ENCODE measurements around the gene AMFR. TPM values are rescaled to one million over a fixed set of nuclear protein-coding genes. Genes with fewer than 3 reads are reported as not detected.

AMFR gene
- polyA plus RNA-seq, 10 donors = 46.4 to 64.7 (median 53.6) TPM

Other genes with a start within 250 kb of the AMFR start
- gene GNAO1, start 234.1 kb downstream of the AMFR start, polyA plus RNA-seq (ENCODE audit: insufficient read length in 10 of 10) = 1 to 10 TPM in 7 of 10 donors, under 1 TPM in 3; 0.86 to 4.0 (median 1.5) TPM
- 10 to 100 TPM; 53.0 to 78.6 (median 69.8) TPM for gene NUDT21, start 25.8 kb upstream of the AMFR start, polyA plus RNA-seq (ENCODE audit: insufficient read length in 10 of 10)
- gene OGFOD1, start 26.0 kb upstream of the AMFR start, polyA plus RNA-seq (ENCODE audit: insufficient read length in 10 of 10) = 10 to 100 TPM; 33.7 to 43.7 (median 39.5) TPM
- gene BBS2, start 94.5 kb upstream of the AMFR start, polyA plus RNA-seq (ENCODE audit: insufficient read length in 10 of 10) = 10 to 100 TPM; 32.8 to 60.2 (median 52.8) TPM
- gene MT4, start 139.5 kb upstream of the AMFR start, polyA plus RNA-seq (ENCODE audit: insufficient read length in 10 of 10) = not detected
- 10 to 100 TPM in 7 of 10 donors, 1 to 10 TPM in 3; 2.6 to 31.5 (median 19.6) TPM for gene MT3, start 164.0 kb upstream of the AMFR start, polyA plus RNA-seq (ENCODE audit: insufficient read length in 10 of 10)
- gene MT2A, start 183.0 kb upstream of the AMFR start, polyA plus RNA-seq (ENCODE audit: insufficient read length in 10 of 10) = 10 to 100 TPM; 12.1 to 36.7 (median 25.6) TPM
- gene MT1E, start 200.2 kb upstream of the AMFR start, polyA plus RNA-seq (ENCODE audit: insufficient read length in 10 of 10) = 10 to 100 TPM; 10.5 to 27.6 (median 20.4) TPM
- 1 to 10 TPM in 4 of 10 donors, under 1 TPM in 6; 0.47 to 2.1 (median 0.89) TPM for gene MT1M, start 207.1 kb upstream of the AMFR start, polyA plus RNA-seq (ENCODE audit: insufficient read length in 10 of 10)
- gene MT1A, start 213.1 kb upstream of the AMFR start, polyA plus RNA-seq (ENCODE audit: insufficient read length in 10 of 10) = under 1 TPM in 1 of 10 donors, not detected in 9; 0.63 TPM
- under 1 TPM in 2 of 10 donors, not detected in 8; 0.38 to 0.46 TPM for gene MT1B, start 226.3 kb upstream of the AMFR start, polyA plus RNA-seq (ENCODE audit: insufficient read length in 10 of 10)
- gene MT1F, start 232.4 kb upstream of the AMFR start, polyA plus RNA-seq (ENCODE audit: insufficient read length in 10 of 10) = 1 to 10 TPM in 8 of 10 donors, under 1 TPM in 2; 0.84 to 2.4 (median 1.5) TPM
- gene MT1G, start 242.5 kb upstream of the AMFR start, polyA plus RNA-seq (ENCODE audit: insufficient read length in 10 of 10) = 1 to 10 TPM in 4 of 10 donors, under 1 TPM in 3, not detected in 3; 0.62 to 3.6 (median 1.0) TPM
- gene MT1H, start 244.3 kb upstream of the AMFR start, polyA plus RNA-seq (ENCODE audit: insufficient read length in 10 of 10) = 1 to 10 TPM in 1 of 10 donors, under 1 TPM in 1, not detected in 8; 0.81 to 1.2 TPM